ENCODE data around the gene SERINC3. TPM values are rescaled to one million over a fixed set of nuclear protein-coding genes. Genes with fewer than 3 reads are reported as not detected.

SERINC3 gene
- polyA plus RNA-seq, 1 donor: 69.2 TPM

GRCh38 chr20:44517454-44517853 lies 4.4 kb downstream of the SERINC3 start:
- H3K27ac ChIP-seq (ENCODE audit: low read length): no peak overlapping the region
- no peak overlapping the region for H3K4me3 ChIP-seq (ENCODE audit: low read length)
- no peak for DNase-seq
- H3K36me3 ChIP-seq (ENCODE audit: control insufficient read depth, insufficient read depth, low read length): no peaks in the 10 kb centered on the region
- WGBS (ENCODE audit: insufficient coverage, low lambda C conversion rate): 37% methylated on average over 2 of the region's 3 CpGs
- H3K27me3 ChIP-seq (ENCODE audit: control insufficient read depth, insufficient read depth, low read length): no peaks in the 10 kb centered on the region
- peaks cover 9% of the 10 kb centered on the region for H3K4me1 ChIP-seq (ENCODE audit: control insufficient read depth, insufficient read depth, low read length)
- H3K9me3 ChIP-seq (ENCODE audit: control insufficient read depth, low read depth, low read length): no peaks in the 10 kb centered on the region

- Histone ChIP-seq H3K9me3 (ENCODE audit: control insufficient read depth, low read depth, low read length) (no peaks in the 10 kb centered on the region), H3K27me3 (ENCODE audit: control insufficient read depth, insufficient read depth, low read length) (no peaks in the 10 kb centered on the region), H3K4me1 (ENCODE audit: control insufficient read depth, insufficient read depth, low read length) (peaks cover 9% of the 10 kb centered on the region), H3K4me3 (ENCODE audit: low read length) (no peak overlapping the region), H3K36me3 (ENCODE audit: control insufficient read depth, insufficient read depth, low read length) (peaks cover 3% of the 10 kb centered on the region), H3K27ac (ENCODE audit: low read length) (no peak overlapping the region)
- WGBS (ENCODE audit: insufficient coverage, low lambda C conversion rate): no CpG with 5 or more reads among the region's 7 CpGs
- no peak for DNase-seq
Measured at GRCh38 chr20:44516491-44516890, 5.4 kb downstream of the SERINC3 start.

- no peak overlapping the region for H3K27ac ChIP-seq (ENCODE audit: low read length)
- no peak overlapping the region for H3K4me3 ChIP-seq (ENCODE audit: low read length)
- H3K9me3 ChIP-seq (ENCODE audit: control insufficient read depth, low read depth, low read length): no peaks in the 10 kb centered on the region
- no CpG with 5 or more reads among the region's 10 CpGs for WGBS (ENCODE audit: insufficient coverage, low lambda C conversion rate)
- no peaks in the 10 kb centered on the region for H3K27me3 ChIP-seq (ENCODE audit: control insufficient read depth, insufficient read depth, low read length)
- peaks cover 24% of the 10 kb centered on the region for H3K36me3 ChIP-seq (ENCODE audit: control insufficient read depth, insufficient read depth, low read length)
- no peaks in the 10 kb centered on the region for H3K4me1 ChIP-seq (ENCODE audit: control insufficient read depth, insufficient read depth, low read length)
- no peak for DNase-seq
Measured at GRCh38 chr20:44513871-44514270, 8.0 kb downstream of the SERINC3 start.

- Histone ChIP-seq H3K27me3 (ENCODE audit: control insufficient read depth, insufficient read depth, low read length) (no peaks in the 10 kb centered on the region), H3K4me3 (ENCODE audit: low read length) (no peak overlapping the region), H3K27ac (ENCODE audit: low read length) (no peak overlapping the region), H3K4me1 (ENCODE audit: control insufficient read depth, insufficient read depth, low read length) (peaks cover under 1% of the 10 kb centered on the region), H3K36me3 (ENCODE audit: control insufficient read depth, insufficient read depth, low read length) (peaks cover 50% of the 10 kb centered on the region), H3K9me3 (ENCODE audit: control insufficient read depth, low read depth, low read length) (no peaks in the 10 kb centered on the region)
- DNase-seq: no peak
- 80% methylated on average over 1 of the region's 4 CpGs for WGBS (ENCODE audit: insufficient coverage, low lambda C conversion rate)
Measured at GRCh38 chr20:44509762-44510161, 12.1 kb downstream of the SERINC3 start.

- no peaks in the 10 kb centered on the region for H3K9me3 ChIP-seq (ENCODE audit: control insufficient read depth, low read depth, low read length)
- no peaks in the 10 kb centered on the region for H3K27me3 ChIP-seq (ENCODE audit: control insufficient read depth, insufficient read depth, low read length)
- peak; percentile 67 to 79 for DNase-seq
- H3K4me3 ChIP-seq (ENCODE audit: low read length): no peak overlapping the region
- H3K27ac ChIP-seq (ENCODE audit: low read length): peak overlapping the region; percentile 78
- H3K4me1 ChIP-seq (ENCODE audit: control insufficient read depth, insufficient read depth, low read length): peaks cover 6% of the 10 kb centered on the region
- H3K36me3 ChIP-seq (ENCODE audit: control insufficient read depth, insufficient read depth, low read length): peaks cover 74% of the 10 kb centered on the region
- WGBS (ENCODE audit: insufficient coverage, low lambda C conversion rate): 83% methylated on average over 1 of the region's 6 CpGs
Measured at GRCh38 chr20:44504402-44505307, 17.2 kb downstream of the SERINC3 start.

GRCh38 chr20:44502968-44503367 lies 18.9 kb downstream of the SERINC3 start:
- Histone ChIP-seq H3K4me3 (ENCODE audit: low read length) (no peak overlapping the region), H3K27ac (ENCODE audit: low read length) (no peak overlapping the region), H3K36me3 (ENCODE audit: control insufficient read depth, insufficient read depth, low read length) (peaks cover 70% of the 10 kb centered on the region), H3K27me3 (ENCODE audit: control insufficient read depth, insufficient read depth, low read length) (no peaks in the 10 kb centered on the region), H3K4me1 (ENCODE audit: control insufficient read depth, insufficient read depth, low read length) (peaks cover 6% of the 10 kb centered on the region), H3K9me3 (ENCODE audit: control insufficient read depth, low read depth, low read length) (no peaks in the 10 kb centered on the region)
- WGBS (ENCODE audit: insufficient coverage, low lambda C conversion rate): no CpG with 5 or more reads among the region's 1 CpG
- DNase-seq: no peak

GRCh38 chr20:44501448-44501847 lies 20.4 kb downstream of the SERINC3 start:
- Histone ChIP-seq H3K4me3 (ENCODE audit: low read length) (no peak overlapping the region), H3K4me1 (ENCODE audit: control insufficient read depth, insufficient read depth, low read length) (peaks cover 6% of the 10 kb centered on the region), H3K9me3 (ENCODE audit: control insufficient read depth, low read depth, low read length) (no peaks in the 10 kb centered on the region), H3K36me3 (ENCODE audit: control insufficient read depth, insufficient read depth, low read length) (peaks cover 71% of the 10 kb centered on the region), H3K27me3 (ENCODE audit: control insufficient read depth, insufficient read depth, low read length) (no peaks in the 10 kb centered on the region), H3K27ac (ENCODE audit: low read length) (no peak overlapping the region)
- WGBS (ENCODE audit: insufficient coverage, low lambda C conversion rate): 100% methylated on average over 1 of the region's 5 CpGs
- no peak for DNase-seq

GRCh38 chr20:44500221-44500620 lies 21.6 kb downstream of the SERINC3 start:
- Histone ChIP-seq H3K27me3 (ENCODE audit: control insufficient read depth, insufficient read depth, low read length) (no peaks in the 10 kb centered on the region), H3K36me3 (ENCODE audit: control insufficient read depth, insufficient read depth, low read length) (peaks cover 78% of the 10 kb centered on the region), H3K4me1 (ENCODE audit: control insufficient read depth, insufficient read depth, low read length) (peaks cover 14% of the 10 kb centered on the region), H3K4me3 (ENCODE audit: low read length) (no peak overlapping the region), H3K27ac (ENCODE audit: low read length) (no peak overlapping the region), H3K9me3 (ENCODE audit: control insufficient read depth, low read depth, low read length) (no peaks in the 10 kb centered on the region)
- no peak for DNase-seq
- WGBS (ENCODE audit: insufficient coverage, low lambda C conversion rate): no CpG with 5 or more reads among the region's 3 CpGs

- H3K4me1 ChIP-seq (ENCODE audit: control insufficient read depth, insufficient read depth, low read length): peaks cover 17% of the 10 kb centered on the region
- no peaks in the 10 kb centered on the region for H3K27me3 ChIP-seq (ENCODE audit: control insufficient read depth, insufficient read depth, low read length)
- H3K36me3 ChIP-seq (ENCODE audit: control insufficient read depth, insufficient read depth, low read length): peaks cover 71% of the 10 kb centered on the region
- no peaks in the 10 kb centered on the region for H3K9me3 ChIP-seq (ENCODE audit: control insufficient read depth, low read depth, low read length)
- no CpG with 5 or more reads among the region's 3 CpGs for WGBS (ENCODE audit: insufficient coverage, low lambda C conversion rate)
- H3K4me3 ChIP-seq (ENCODE audit: low read length): no peak overlapping the region
- no peak overlapping the region for H3K27ac ChIP-seq (ENCODE audit: low read length)
- no peak for DNase-seq
Measured at GRCh38 chr20:44497761-44498160, 24.1 kb downstream of the SERINC3 start.

- H3K4me1 ChIP-seq (ENCODE audit: control insufficient read depth, insufficient read depth, low read length): peaks cover 17% of the 10 kb centered on the region
- H3K27ac ChIP-seq (ENCODE audit: low read length): peak overlapping the region; percentile 18
- no CpG with 5 or more reads among the region's 3 CpGs for WGBS (ENCODE audit: insufficient coverage, low lambda C conversion rate)
- H3K27me3 ChIP-seq (ENCODE audit: control insufficient read depth, insufficient read depth, low read length): no peaks in the 10 kb centered on the region
- H3K36me3 ChIP-seq (ENCODE audit: control insufficient read depth, insufficient read depth, low read length): peaks cover 69% of the 10 kb centered on the region
- DNase-seq: no peak
- H3K4me3 ChIP-seq (ENCODE audit: low read length): no peak overlapping the region
- H3K9me3 ChIP-seq (ENCODE audit: control insufficient read depth, low read depth, low read length): no peaks in the 10 kb centered on the region
Measured at GRCh38 chr20:44496976-44497375, 24.9 kb downstream of the SERINC3 start.
